HepG2 (cell line): ENCODE measurements around the gene B3GALT5.

ENCODE experiments used
- ASH2L ChIP-seq: fragments of 300-600, 200-600 bp; sonication (generic); IDR thresholded peaks from 2 replicates; pipeline ENCODE4 v1.7.0; 2017; ENCODE audit warnings: low read depth, mild to moderate bottlenecking, moderate library complexity, mixed read lengths, low read length; ENCODE audit not compliant: insufficient read length
- ATRX ChIP-seq: sonication (generic); formaldehyde crosslinking; IDR thresholded peaks from 2 replicates; pipeline ENCODE4 v1.4.0; 2020; ENCODE audit warnings: missing genetic modification reagents, borderline replicate concordance
- BHLHE40 ChIP-seq: IDR thresholded peaks from 2 replicates; pipeline ENCODE4 v1.6.1; 2011; ENCODE audit warnings: low read length, improper control_type of control experiment
- CTCF ChIP-seq: sonication (generic); formaldehyde crosslinking; IDR thresholded peaks from 2 replicates; pipeline ENCODE4 v1.5.0; 2020; ENCODE audit warnings: mild to moderate bottlenecking, missing genetic modification reagents, moderate library complexity
- FOXJ3 ChIP-seq: sonication (generic); formaldehyde crosslinking; IDR thresholded peaks from 2 replicates; pipeline ENCODE4 v1.4.0; 2020; ENCODE audit warnings: missing genetic modification reagents, mild to moderate bottlenecking, borderline replicate concordance
- MYNN ChIP-seq: sonication (generic); formaldehyde crosslinking; IDR thresholded peaks from 2 replicates; pipeline ENCODE4 v1.4.0; 2020; ENCODE audit warnings: mild to moderate bottlenecking, low read depth, missing genetic modification reagents
- SKI ChIP-seq: fragments of 450-650 bp; IDR thresholded peaks from one replicate; pipeline ENCODE4 v1.6.1; 2018; ENCODE audit warnings: mild to moderate bottlenecking; ENCODE audit not compliant: partially characterized antibody
- TCF12 ChIP-seq, 2 experiments: fragments of 450-650 bp in 1 of 2; sonication (generic) in 1 of 2; formaldehyde crosslinking in 1 of 2; IDR thresholded peaks; 2 replicates each; pipeline versions ENCODE4 v1.6.1 to v1.8.0; 2017 to 2022; ENCODE audit warnings: antibody characterized with exemption in 1 of 2, mild to moderate bottlenecking in 1 of 2, missing genetic modification reagents in 1 of 2, moderate library complexity in 1 of 2
- ZFP82 ChIP-seq: sonication (generic); formaldehyde crosslinking; IDR thresholded peaks from 2 replicates; pipeline ENCODE4 v1.5.1; 2020; ENCODE audit warnings: mild to moderate bottlenecking, missing genetic modification reagents, borderline replicate concordance
- ZNF101 ChIP-seq: sonication (generic); formaldehyde crosslinking; IDR thresholded peaks from 2 replicates; pipeline ENCODE4 v1.4.0; 2020; ENCODE audit warnings: mild to moderate bottlenecking, low read depth, missing genetic modification reagents, borderline replicate concordance
- ZNF350 ChIP-seq: sonication (generic); formaldehyde crosslinking; IDR thresholded peaks from 2 replicates; pipeline ENCODE4 v1.4.0; 2020; ENCODE audit warnings: mild to moderate bottlenecking, low read depth, missing genetic modification reagents, borderline replicate concordance
- ZNF530 ChIP-seq: sonication (generic); formaldehyde crosslinking; IDR thresholded peaks from 2 replicates; pipeline ENCODE4 v1.5.0; 2020; ENCODE audit warnings: low read depth, mild to moderate bottlenecking, missing genetic modification reagents
- ZNF660 ChIP-seq: sonication (generic); formaldehyde crosslinking; IDR thresholded peaks from 2 replicates; pipeline ENCODE4 v1.5.1; 2020; ENCODE audit warnings: mild to moderate bottlenecking, low read depth, missing genetic modification reagents, borderline replicate concordance

DNA sequence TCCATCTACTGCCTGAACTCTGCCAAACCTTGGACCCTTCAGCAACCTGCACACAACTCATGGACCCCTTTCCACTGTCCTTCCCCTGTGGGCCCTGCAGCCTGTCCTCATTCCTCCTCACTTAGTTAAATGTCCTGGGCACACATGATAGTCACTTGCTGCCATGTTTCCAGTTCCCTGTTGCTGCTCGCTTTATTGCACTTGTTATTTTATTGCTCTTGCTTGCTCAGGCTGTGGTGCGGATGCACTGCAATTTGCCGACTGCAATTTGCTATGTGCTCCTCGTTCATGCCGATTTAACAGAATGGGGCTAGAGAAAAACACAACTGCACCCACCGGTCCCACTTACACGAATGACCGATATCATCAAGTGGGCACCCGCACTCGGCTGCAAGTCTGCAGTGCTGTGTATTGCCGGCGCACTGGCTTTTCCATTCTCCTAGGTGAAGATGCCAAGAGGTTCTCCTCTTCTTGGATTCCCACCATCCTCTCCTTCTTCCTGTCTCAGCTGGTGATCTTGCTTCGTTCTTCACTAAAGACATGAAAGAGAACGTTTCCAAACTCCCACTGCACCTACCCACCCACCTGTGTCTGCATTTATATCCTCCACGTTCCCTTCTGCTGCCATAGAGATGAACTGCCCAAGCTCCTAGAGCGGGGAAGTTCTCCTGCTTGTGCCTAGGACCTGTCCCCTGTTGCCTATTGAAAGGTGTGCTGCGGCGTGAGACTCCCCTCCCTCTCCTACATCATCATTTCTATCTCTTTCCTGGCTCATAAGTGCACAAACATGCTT lies 45.4 kb upstream of the B3GALT5 start:
- TF ChIP-seq ZNF350 (no peak), TCF12 (IDR thresholded peaks at IDR 0.05) (no peak), TCF12 (CRISPR knock-in tag; IDR thresholded peaks at IDR 0.05) (no peak), ASH2L (no peak), ATRX (CRISPR knock-in tag) (no peak), BHLHE40 (no peak), ZNF530 (CRISPR knock-in tag) (no peak), SKI (no peak), ZNF101 (no peak), ZFP82 (CRISPR knock-in tag) (no peak), ZNF660 (CRISPR knock-in tag) (no peak), CTCF (no peak), FOXJ3 (no peak), MYNN (CRISPR knock-in tag) (no peak)
